ENCODE measurements around the gene TWF2. TPM values are rescaled to one million over a fixed set of nuclear protein-coding genes. Genes with fewer than 3 reads are reported as not detected.

The TWF2 gene
- total RNA-seq, 1 experiment from 2014 or later = 102 TPM

DNA sequence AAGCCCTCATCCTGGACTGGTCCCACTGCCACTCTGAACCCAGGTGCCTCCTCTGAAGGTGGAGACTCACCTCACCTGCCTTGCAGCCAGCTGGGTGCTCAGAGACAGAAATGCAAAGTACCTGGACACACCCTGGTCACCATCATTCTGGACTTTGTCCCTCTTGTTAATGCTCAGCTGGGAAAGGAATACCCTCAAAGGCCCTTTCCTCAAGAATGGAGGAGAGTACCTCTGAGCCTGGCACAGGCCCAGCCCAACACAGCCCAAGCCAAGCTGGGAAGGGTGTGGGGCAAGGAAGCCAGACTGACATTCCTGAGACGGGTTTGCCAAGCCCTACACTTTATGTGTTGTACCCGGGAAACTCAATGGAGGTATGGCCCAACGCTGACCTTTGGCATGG, 42.0 kb downstream of the TWF2 start:
- Histone ChIP-seq H3K4me2 (peak overlapping the region; percentile 97), H3K79me2 (ENCODE audit: low read depth) (peaks cover 32% of the 10 kb centered on the region), H3K4me1 (replicated peaks; ENCODE audit: insufficient read depth) (peaks cover 25% of the 10 kb centered on the region), H3K4me3 (no peak overlapping the region), H3K36me3 (ENCODE audit: low read depth) (peaks cover 26% of the 10 kb centered on the region), H4K20me1 (ENCODE audit: insufficient read depth) (no peaks in the 10 kb centered on the region), H3K9me2 (ENCODE audit: insufficient read depth) (no peaks in the 10 kb centered on the region), H3K27me3 (ENCODE audit: insufficient read depth, low read depth) (no peaks in the 10 kb centered on the region), H3F3A (ENCODE audit: insufficient read depth, low read depth) (peaks cover 14% of the 10 kb centered on the region), H3K9me3 (ENCODE audit: insufficient read depth, low read depth) (no peaks in the 10 kb centered on the region), H2AFZ (no peak overlapping the region), H3K27ac (no peak overlapping the region)
- CTCF ChIA-PET = interaction anchor here (0.5 to 0.6 kb wide), 4 partner anchors 13 to 216 kb away, joined by 3 to 18 read pairs (median 3); partner anchors contain the start of gene POC1A
- no TSS peak for BruUV-seq (replicated peaks)
- TF ChIP-seq EZH2 (IDR thresholded peaks at IDR 0.05; ENCODE audit: low read depth) = no peak
- TF ChIP-seq CTCF (conservative IDR thresholded peaks at IDR 0.05) = no peak
- POLR2A ChIA-PET (ENCODE audit: unreplicated experiment) = interaction anchor here (0.5 kb wide), 1 partner anchor 69 kb away, joined by 5 read pairs; no protein-coding TSS in a partner anchor
- no peak for DNase-seq
- intact Hi-C loops (cut with micrococcal nuclease; ENCODE audit: unreplicated experiment) = no loop called here

- peak in 1 of 2 experiments; percentile 58 for DNase-seq
- Histone ChIP-seq H3K79me2 (ENCODE audit: low read depth) (peaks cover 28% of the 10 kb centered on the region), H3K4me1 (replicated peaks; ENCODE audit: insufficient read depth) (peaks cover 25% of the 10 kb centered on the region), H3F3A (ENCODE audit: insufficient read depth, low read depth) (peaks cover 11% of the 10 kb centered on the region), H3K4me3 (no peak overlapping the region), H3K9me3 (ENCODE audit: insufficient read depth, low read depth) (no peaks in the 10 kb centered on the region), H3K27ac (peak overlapping the region; percentile 37; the same call in 1 of the 2 replicates), H2AFZ (no peak overlapping the region), H4K20me1 (ENCODE audit: insufficient read depth) (no peaks in the 10 kb centered on the region), H3K36me3 (ENCODE audit: low read depth) (peaks cover 15% of the 10 kb centered on the region; the same call in 1 of the 2 replicates), H3K9me2 (ENCODE audit: insufficient read depth) (no peaks in the 10 kb centered on the region), H3K4me2 (0 out of 2 replicates have a peak overlapping the region, but pooled peaks have one; percentile 23), H3K27me3 (ENCODE audit: insufficient read depth, low read depth) (no peaks in the 10 kb centered on the region)
- no TSS peak for BruUV-seq (replicated peaks)
- intact Hi-C loops (cut with micrococcal nuclease; ENCODE audit: unreplicated experiment) = no loop called here
- no peak for TF ChIP-seq EZH2 (IDR thresholded peaks at IDR 0.05; ENCODE audit: low read depth)
- no peak for TF ChIP-seq CTCF (conservative IDR thresholded peaks at IDR 0.05)
- POLR2A ChIA-PET (ENCODE audit: unreplicated experiment) = no interaction called here
- CTCF ChIA-PET = no interaction called here
Measured at GRCh38 chr3:52195823-52196331, 43.1 kb downstream of the TWF2 start.

GRCh38 chr3:52195291-52195597, 43.7 kb downstream of the TWF2 start:
- POLR2A ChIA-PET (ENCODE audit: unreplicated experiment) = no interaction called here

More at GRCh38 chr3:52195291-52195597, 43.7 kb downstream of the TWF2 start:
- Histone ChIP-seq H3K27me3 (ENCODE audit: insufficient read depth, low read depth) (no peaks in the 10 kb centered on the region), H2AFZ (no peak overlapping the region), H3K79me2 (ENCODE audit: low read depth) (peaks cover 22% of the 10 kb centered on the region), H3F3A (ENCODE audit: insufficient read depth, low read depth) (peaks cover 11% of the 10 kb centered on the region), H3K9me3 (ENCODE audit: insufficient read depth, low read depth) (no peaks in the 10 kb centered on the region), H4K20me1 (ENCODE audit: insufficient read depth) (no peaks in the 10 kb centered on the region), H3K4me3 (no peak overlapping the region), H3K36me3 (ENCODE audit: low read depth) (0 out of 2 replicates have a peak, but pooled peaks cover 10% of the 10 kb centered on the region), H3K27ac (no peak overlapping the region), H3K4me2 (no peak overlapping the region), H3K4me1 (replicated peaks; ENCODE audit: insufficient read depth) (peaks cover 25% of the 10 kb centered on the region), H3K9me2 (ENCODE audit: insufficient read depth) (no peaks in the 10 kb centered on the region)
- no peak for DNase-seq
- no TSS peak for BruUV-seq (replicated peaks)
- intact Hi-C loops (cut with micrococcal nuclease; ENCODE audit: unreplicated experiment) = no loop called here
- TF ChIP-seq CTCF (conservative IDR thresholded peaks at IDR 0.05) (no peak), EZH2 (IDR thresholded peaks at IDR 0.05; ENCODE audit: low read depth) (no peak)
- CTCF ChIA-PET = interaction anchor here (0.6 kb wide), 1 partner anchor 22 kb away, joined by 3 read pairs; no protein-coding TSS in a partner anchor
